Spleen (tissue), 7 donors: Measurements from ENCODE around the gene RAB40C.

Source experiments
- POLR2A ChIP-seq, 3 donors: fragments of 450-650 bp; IDR thresholded peaks; one replicate each; pipeline ENCODE4 v1.5.1; 2017; ENCODE audit warnings: antibody characterized with exemption in 3 of 3, mild to moderate bottlenecking in 1 of 3
- TF ChIP-seq, protein P1 (sequence below), 11 experiments: fragments of 200-600 bp in 7 of 11; fragments of 450-650 bp in 4 of 11; sonication (generic) in 4 of 11; IDR thresholded peaks in 8 of 11; conservative IDR thresholded peaks in 3 of 11; 1 replicate in 7 of 11; 2 replicates in 4 of 11; pipeline versions ENCODE4 v1.4.0 to v1.8.0; 2016 to 2021; ENCODE audit warnings: antibody characterized with exemption in 11 of 11, inconsistent platforms in 4 of 11, mild to moderate bottlenecking in 1 of 11
- donor health status: DM: no; HTN: no; CAD: no; lungs with moderate emphysema.
- donor health status: DM: no; HTN: no; CAD: no.
- donor health status: DM: no; HTN: no; CAD: no.

- TF ChIP-seq, protein P1, sequence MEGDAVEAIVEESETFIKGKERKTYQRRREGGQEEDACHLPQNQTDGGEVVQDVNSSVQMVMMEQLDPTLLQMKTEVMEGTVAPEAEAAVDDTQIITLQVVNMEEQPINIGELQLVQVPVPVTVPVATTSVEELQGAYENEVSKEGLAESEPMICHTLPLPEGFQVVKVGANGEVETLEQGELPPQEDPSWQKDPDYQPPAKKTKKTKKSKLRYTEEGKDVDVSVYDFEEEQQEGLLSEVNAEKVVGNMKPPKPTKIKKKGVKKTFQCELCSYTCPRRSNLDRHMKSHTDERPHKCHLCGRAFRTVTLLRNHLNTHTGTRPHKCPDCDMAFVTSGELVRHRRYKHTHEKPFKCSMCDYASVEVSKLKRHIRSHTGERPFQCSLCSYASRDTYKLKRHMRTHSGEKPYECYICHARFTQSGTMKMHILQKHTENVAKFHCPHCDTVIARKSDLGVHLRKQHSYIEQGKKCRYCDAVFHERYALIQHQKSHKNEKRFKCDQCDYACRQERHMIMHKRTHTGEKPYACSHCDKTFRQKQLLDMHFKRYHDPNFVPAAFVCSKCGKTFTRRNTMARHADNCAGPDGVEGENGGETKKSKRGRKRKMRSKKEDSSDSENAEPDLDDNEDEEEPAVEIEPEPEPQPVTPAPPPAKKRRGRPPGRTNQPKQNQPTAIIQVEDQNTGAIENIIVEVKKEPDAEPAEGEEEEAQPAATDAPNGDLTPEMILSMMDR (IDR thresholded peaks at IDR 0.05 in 8 of 11, conservative IDR thresholded peaks at IDR 0.05 in 3 of 11) = peak in 3 of 11 experiments; percentile 3 to 27 (median 24)
- no peak for TF ChIP-seq POLR2A (IDR thresholded peaks at IDR 0.05)
Measured at GRCh38 chr16:661184-661821, 71.4 kb downstream of the RAB40C start.
